OCI-LY3 (cell line): ENCODE data around the gene NTN3.

Experiments used
- H2AFZ ChIP-seq: fragments of 200-600, 300-600 bp; shearing (Covaris generic); 2 replicates; pipeline ENCODE4 v1.6.0; 2014; ENCODE audit warnings: antibody characterized with exemption, low read depth, low read length
- H3K27ac ChIP-seq: fragments of 200-600, 300-600 bp; sonication (generic); 2 replicates; pipeline ENCODE4 v1.5.1; 2014; ENCODE audit warnings: mild to moderate bottlenecking, low read length, moderate library complexity, mixed read lengths
- H3K27me3 ChIP-seq: fragments of 200-600, 300-600 bp; sonication (generic); 2 replicates; pipeline ENCODE4 v1.6.1; 2014; ENCODE audit warnings: low read depth, low read length, mixed read lengths
- H3K36me3 ChIP-seq: fragments of 200-600, 300-600 bp; sonication (generic); replicated peaks from 2 replicates; pipeline ENCODE3; 2014; ENCODE audit warnings: low read depth, low read length, mixed read lengths
- H3K4me1 ChIP-seq: fragments of 300-600, 200-600 bp; sonication (generic); 2 replicates; pipeline ENCODE4 v1.6.1; 2014; ENCODE audit warnings: low read length, mixed read lengths
- H3K4me2 ChIP-seq: fragments of 200-600, 300-600 bp; sonication (generic); 2 replicates; pipeline ENCODE4 v1.6.1; 2014; ENCODE audit warnings: low read length, mixed read lengths
- H3K4me3 ChIP-seq: fragments of 300-600, 200-600 bp; sonication (generic); 2 replicates; pipeline ENCODE4 v1.5.1; 2014; ENCODE audit warnings: antibody characterized with exemption, mild to moderate bottlenecking, low read length, moderate library complexity
- H3K79me2 ChIP-seq: fragments of 300-600, 200-600 bp; shearing (Covaris generic); 2 replicates; pipeline ENCODE4 v1.6.1; 2014; ENCODE audit warnings: mild to moderate bottlenecking, low read length, mixed read lengths
- H3K9ac ChIP-seq: fragments of 300-600, 200-600 bp; shearing (Covaris generic); 2 replicates; pipeline ENCODE4 v1.6.0; 2014; ENCODE audit warnings: mild to moderate bottlenecking, low read length, moderate library complexity
- H3K9me3 ChIP-seq: fragments of 200-600, 300-600 bp; shearing (Covaris generic); 2 replicates; pipeline ENCODE4 v1.6.1; 2014; ENCODE audit warnings: low read length, mixed read lengths; ENCODE audit not compliant: insufficient read depth
- H4K20me1 ChIP-seq: fragments of 200-600, 300-600 bp; sonication (generic); 2 replicates; pipeline ENCODE4 v1.6.1; 2016; ENCODE audit warnings: low read length, mixed read lengths; ENCODE audit not compliant: insufficient read depth
- EZH2phosphoT487 ChIP-seq: fragments of 200-600 bp; shearing (Covaris generic); IDR thresholded peaks from 2 replicates; pipeline ENCODE4 v1.6.1; 2018; ENCODE audit warnings: antibody characterized with exemption, mixed run types, low read depth
- TF ChIP-seq, protein P1 (sequence below): fragments of 200-600, 300-600 bp; sonication (generic); IDR thresholded peaks from 2 replicates; pipeline ENCODE4 v1.5.1; 2014; ENCODE audit warnings: antibody characterized with exemption, low read length, low read depth

NTN3 gene

DNA sequence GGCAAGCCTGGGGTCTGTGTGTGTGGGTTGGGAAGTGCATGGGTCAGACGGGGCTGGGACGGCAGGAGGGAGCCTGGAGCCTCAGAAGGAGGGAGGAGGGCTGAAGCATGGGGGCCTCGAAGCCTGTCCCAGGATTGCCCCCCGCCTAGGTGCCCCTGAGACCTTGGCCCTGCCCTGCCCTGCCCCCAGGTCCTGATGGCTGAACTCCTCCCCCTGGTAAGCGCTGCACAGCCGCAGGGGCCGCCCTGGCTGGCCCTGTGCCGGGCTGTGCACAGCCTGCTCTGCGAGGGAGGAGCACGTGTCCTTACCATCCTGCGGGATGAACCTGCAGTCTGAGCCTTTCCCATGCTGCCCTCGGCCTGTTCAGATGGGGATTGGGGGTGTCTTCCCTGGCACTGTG is 6.8 kb upstream of the NTN3 start:
- H2AFZ ChIP-seq: no peak overlapping the region
- H3K79me2 ChIP-seq: no peaks in the 10 kb centered on the region
- H3K4me3 ChIP-seq: no peak overlapping the region
- H3K36me3 ChIP-seq: no peaks in the 10 kb centered on the region
- H3K9me3 ChIP-seq: no peaks in the 10 kb centered on the region
- H3K27me3 ChIP-seq: peaks cover 7% of the 10 kb centered on the region
- H3K4me1 ChIP-seq: peaks cover 25% of the 10 kb centered on the region
- no peak overlapping the region for H3K27ac ChIP-seq
- TF ChIP-seq, protein P1, sequence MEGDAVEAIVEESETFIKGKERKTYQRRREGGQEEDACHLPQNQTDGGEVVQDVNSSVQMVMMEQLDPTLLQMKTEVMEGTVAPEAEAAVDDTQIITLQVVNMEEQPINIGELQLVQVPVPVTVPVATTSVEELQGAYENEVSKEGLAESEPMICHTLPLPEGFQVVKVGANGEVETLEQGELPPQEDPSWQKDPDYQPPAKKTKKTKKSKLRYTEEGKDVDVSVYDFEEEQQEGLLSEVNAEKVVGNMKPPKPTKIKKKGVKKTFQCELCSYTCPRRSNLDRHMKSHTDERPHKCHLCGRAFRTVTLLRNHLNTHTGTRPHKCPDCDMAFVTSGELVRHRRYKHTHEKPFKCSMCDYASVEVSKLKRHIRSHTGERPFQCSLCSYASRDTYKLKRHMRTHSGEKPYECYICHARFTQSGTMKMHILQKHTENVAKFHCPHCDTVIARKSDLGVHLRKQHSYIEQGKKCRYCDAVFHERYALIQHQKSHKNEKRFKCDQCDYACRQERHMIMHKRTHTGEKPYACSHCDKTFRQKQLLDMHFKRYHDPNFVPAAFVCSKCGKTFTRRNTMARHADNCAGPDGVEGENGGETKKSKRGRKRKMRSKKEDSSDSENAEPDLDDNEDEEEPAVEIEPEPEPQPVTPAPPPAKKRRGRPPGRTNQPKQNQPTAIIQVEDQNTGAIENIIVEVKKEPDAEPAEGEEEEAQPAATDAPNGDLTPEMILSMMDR: no peak
- TF ChIP-seq EZH2phosphoT487: no peak
- H4K20me1 ChIP-seq: no peaks in the 10 kb centered on the region
- no peak overlapping the region for H3K9ac ChIP-seq
- H3K4me2 ChIP-seq: no peak overlapping the region

DNA sequence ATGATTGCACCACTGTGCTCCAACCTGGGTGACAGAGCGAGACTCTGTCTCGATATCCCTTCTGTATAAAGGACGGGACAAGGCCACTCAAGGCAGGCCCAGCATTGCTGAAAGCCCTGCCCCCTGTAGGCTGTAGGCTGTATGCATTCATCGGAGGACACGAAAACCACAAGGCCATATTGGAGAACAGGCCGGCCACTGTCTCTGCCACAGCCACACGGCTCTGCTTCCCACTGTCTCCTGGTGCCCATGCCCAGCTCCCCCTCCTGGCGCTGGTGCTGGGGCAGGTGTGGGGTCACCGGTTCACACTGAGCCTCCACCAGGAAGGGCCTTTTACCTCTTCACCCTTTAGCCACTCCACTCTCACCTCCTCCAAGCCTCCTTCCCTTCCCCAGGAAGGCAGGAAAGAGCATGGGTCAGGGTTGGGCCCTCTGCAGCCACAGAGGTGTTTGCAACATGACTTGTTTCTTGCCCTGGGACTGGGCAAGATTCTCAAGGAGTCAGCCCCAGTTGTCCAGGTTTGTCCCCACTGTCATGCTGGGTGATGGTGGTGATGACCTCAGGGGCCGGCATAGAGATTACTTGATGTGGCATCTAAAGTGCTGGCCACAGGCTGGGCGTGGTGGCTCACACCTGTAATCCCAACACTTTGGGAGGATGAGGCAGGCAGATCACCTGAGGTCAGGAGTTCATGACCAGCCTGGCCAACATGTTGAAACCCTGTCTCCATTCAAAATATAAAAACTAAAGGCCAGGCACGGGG is 5.3 kb upstream of the NTN3 start:
- no peaks in the 10 kb centered on the region for H3K36me3 ChIP-seq
- TF ChIP-seq, protein P1: peak; percentile 24; the same call in 1 of the 2 replicates
- no peak for TF ChIP-seq EZH2phosphoT487
- no peak overlapping the region for H2AFZ ChIP-seq
- H3K27me3 ChIP-seq: peaks cover 22% of the 10 kb centered on the region
- no peaks in the 10 kb centered on the region for H3K9me3 ChIP-seq
- no peaks in the 10 kb centered on the region for H4K20me1 ChIP-seq
- H3K4me1 ChIP-seq: peaks cover 28% of the 10 kb centered on the region
- H3K4me2 ChIP-seq: no peak overlapping the region
- H3K4me3 ChIP-seq: no peak overlapping the region
- H3K9ac ChIP-seq: no peak overlapping the region
- H3K27ac ChIP-seq: no peak overlapping the region
- no peaks in the 10 kb centered on the region for H3K79me2 ChIP-seq

DNA sequence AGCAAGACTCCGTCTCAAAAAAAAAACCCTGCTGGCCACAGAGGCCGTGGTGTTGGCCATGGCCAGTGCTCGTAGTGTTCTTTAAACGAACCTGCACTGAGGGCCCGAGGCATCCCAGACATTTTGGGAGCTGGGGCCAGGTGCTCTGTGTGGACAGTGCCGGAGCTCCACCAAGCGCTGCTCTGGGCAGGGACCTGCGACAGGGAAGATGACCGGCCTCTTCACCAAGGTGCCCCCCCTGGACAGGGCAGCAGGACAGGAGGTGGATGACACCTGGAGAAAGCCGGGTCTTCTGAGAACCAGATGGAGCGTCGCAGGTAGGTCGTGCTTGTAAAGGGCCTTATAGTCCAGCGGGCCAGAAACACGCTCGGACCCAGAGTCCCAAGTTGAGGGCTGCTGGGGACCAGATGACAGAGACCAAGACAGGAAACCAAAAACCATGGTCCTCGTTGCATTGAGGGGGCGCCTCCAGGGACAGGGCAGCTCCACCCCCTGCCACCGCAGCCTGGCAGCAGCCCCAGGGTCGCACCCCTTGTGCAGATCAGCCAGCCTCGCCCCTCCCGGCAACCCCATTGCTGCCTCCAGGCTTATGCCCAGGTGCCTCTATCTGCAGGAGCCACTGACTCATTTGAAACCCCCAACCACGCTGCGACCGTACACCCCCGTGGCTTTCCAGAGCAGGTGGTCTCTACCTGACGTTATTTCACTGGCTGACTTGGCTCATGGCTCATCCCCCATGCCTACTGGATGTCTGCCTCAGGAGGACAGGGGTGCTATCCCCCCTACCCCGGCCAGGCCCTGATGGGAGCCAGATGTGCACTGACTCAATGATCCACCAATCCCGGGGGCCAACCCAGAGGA is 4.2 kb upstream of the NTN3 start:
- Histone ChIP-seq H3K79me2 (no peaks in the 10 kb centered on the region), H3K27ac (no peak overlapping the region), H3K4me3 (no peak overlapping the region), H3K9ac (no peak overlapping the region), H3K4me2 (no peak overlapping the region), H3K27me3 (peaks cover 25% of the 10 kb centered on the region), H3K9me3 (no peaks in the 10 kb centered on the region), H4K20me1 (no peaks in the 10 kb centered on the region), H3K4me1 (peaks cover 30% of the 10 kb centered on the region), H3K36me3 (no peaks in the 10 kb centered on the region), H2AFZ (no peak overlapping the region)
- TF ChIP-seq EZH2phosphoT487: no peak
- TF ChIP-seq, protein P1: no peak
